BE2C (cell line): Measurements from ENCODE around the gene BOD1L1.

ENCODE experiments used
- DNase-seq: peaks from one replicate; pipeline ENCODE4 v3.0.0-alpha.2; 2020
- H3K27me3 ChIP-seq: fragments of 250-450 bp; sonication (Bioruptor Pico); 2 replicates; pipeline ENCODE4 v1.5.1; 2020; ENCODE audit warnings: mild to moderate bottlenecking
- H3K36me3 ChIP-seq: fragments of 250-450 bp; sonication (Bioruptor Pico); 2 replicates; pipeline ENCODE4 v1.5.1; 2020; ENCODE audit warnings: mild to moderate bottlenecking
- H3K4me1 ChIP-seq: fragments of 250-450 bp; sonication (Bioruptor Pico); 2 replicates; pipeline ENCODE4 v1.5.1; 2020
- H3K4me3 ChIP-seq: 2 replicates; pipeline ENCODE4 v1.5.1; 2011; ENCODE audit warnings: low read depth, low read length
- H3K9me3 ChIP-seq: fragments of 250-450 bp; sonication (Bioruptor Pico); 2 replicates; pipeline ENCODE4 v1.5.1; 2020
- CTCF ChIP-seq: IDR thresholded peaks from 2 replicates; pipeline ENCODE4 v1.5.1; 2012; ENCODE audit warnings: mild to moderate bottlenecking, low read depth, low read length

The BOD1L1 gene

GRCh38 chr4:13528821-13529127 is 98.8 kb downstream of the BOD1L1 start:
- H3K9me3 ChIP-seq = no peaks in the 10 kb centered on the region
- no peaks in the 10 kb centered on the region for H3K36me3 ChIP-seq
- DNase-seq = no peak
- peaks cover 95% of the 10 kb centered on the region for H3K27me3 ChIP-seq
- no peak overlapping the region for H3K4me3 ChIP-seq
- TF ChIP-seq CTCF = no peak
- H3K4me1 ChIP-seq = no peaks in the 10 kb centered on the region

- no peak for DNase-seq
- no peaks in the 10 kb centered on the region for H3K4me1 ChIP-seq
Observed at GRCh38 chr4:13527981-13528820, 99.3 kb downstream of the BOD1L1 start.

GRCh38 chr4:13527192-13527980 is 100.1 kb downstream of the BOD1L1 start:
- Histone ChIP-seq H3K4me3 (no peak overlapping the region), H3K9me3 (no peaks in the 10 kb centered on the region), H3K27me3 (peaks cover 95% of the 10 kb centered on the region), H3K36me3 (no peaks in the 10 kb centered on the region), H3K4me1 (no peaks in the 10 kb centered on the region)
- DNase-seq = no peak
- TF ChIP-seq CTCF = no peak

More at GRCh38 chr4:13527981-13528820, 99.3 kb downstream of the BOD1L1 start:
- TF ChIP-seq CTCF = no peak
- H3K4me3 ChIP-seq = no peak overlapping the region
- peaks cover 95% of the 10 kb centered on the region for H3K27me3 ChIP-seq
- no peaks in the 10 kb centered on the region for H3K9me3 ChIP-seq
- no peaks in the 10 kb centered on the region for H3K36me3 ChIP-seq

- H3K36me3 ChIP-seq = no peaks in the 10 kb centered on the region
- H3K4me3 ChIP-seq = no peak overlapping the region
- TF ChIP-seq CTCF = no peak
- DNase-seq = no peak
- peaks cover 95% of the 10 kb centered on the region for H3K27me3 ChIP-seq
- H3K4me1 ChIP-seq = no peaks in the 10 kb centered on the region
- no peaks in the 10 kb centered on the region for H3K9me3 ChIP-seq
Observed at GRCh38 chr4:13526658-13527057, 100.9 kb downstream of the BOD1L1 start.

- no peak for DNase-seq
- no peaks in the 10 kb centered on the region for H3K4me1 ChIP-seq
- H3K9me3 ChIP-seq = no peaks in the 10 kb centered on the region
- peaks cover 95% of the 10 kb centered on the region for H3K27me3 ChIP-seq
- no peaks in the 10 kb centered on the region for H3K36me3 ChIP-seq
- H3K4me3 ChIP-seq = no peak overlapping the region
- TF ChIP-seq CTCF = no peak
Observed at GRCh38 chr4:13525606-13526281, 101.8 kb downstream of the BOD1L1 start.
